ENCODE measurements around the gene TANC1.

DNA sequence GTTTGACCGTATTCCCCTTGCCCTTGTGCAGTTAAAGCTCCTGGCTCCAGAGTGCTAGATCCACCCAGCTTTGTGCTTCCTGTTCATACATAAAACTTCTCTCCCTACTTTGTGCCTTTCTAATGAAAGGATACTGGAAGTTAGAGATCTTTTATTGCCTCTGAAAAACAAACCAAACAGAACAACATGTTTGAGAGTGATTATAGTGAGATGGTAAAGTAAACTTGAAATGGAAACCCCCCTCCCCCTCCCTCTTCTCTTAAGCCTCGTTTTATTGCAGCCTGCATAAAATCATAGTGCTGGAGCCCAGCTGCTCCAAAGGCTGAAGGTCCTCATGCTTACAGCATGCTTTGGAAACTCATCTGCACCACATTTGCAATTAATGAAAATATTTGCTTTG, 125.1 kb downstream of the TANC1 start:
- TF ChIP-seq EZH2 (IDR thresholded peaks at IDR 0.05; ENCODE audit: borderline replicate concordance, insufficient read depth, low read length, poor library complexity, severe bottlenecking) (no peak), RAD21 (conservative IDR thresholded peaks at IDR 0.05) (no peak), POLR2AphosphoS5 (IDR thresholded peaks at IDR 0.05) (no peak)
- TF ChIP-seq, protein P1, sequence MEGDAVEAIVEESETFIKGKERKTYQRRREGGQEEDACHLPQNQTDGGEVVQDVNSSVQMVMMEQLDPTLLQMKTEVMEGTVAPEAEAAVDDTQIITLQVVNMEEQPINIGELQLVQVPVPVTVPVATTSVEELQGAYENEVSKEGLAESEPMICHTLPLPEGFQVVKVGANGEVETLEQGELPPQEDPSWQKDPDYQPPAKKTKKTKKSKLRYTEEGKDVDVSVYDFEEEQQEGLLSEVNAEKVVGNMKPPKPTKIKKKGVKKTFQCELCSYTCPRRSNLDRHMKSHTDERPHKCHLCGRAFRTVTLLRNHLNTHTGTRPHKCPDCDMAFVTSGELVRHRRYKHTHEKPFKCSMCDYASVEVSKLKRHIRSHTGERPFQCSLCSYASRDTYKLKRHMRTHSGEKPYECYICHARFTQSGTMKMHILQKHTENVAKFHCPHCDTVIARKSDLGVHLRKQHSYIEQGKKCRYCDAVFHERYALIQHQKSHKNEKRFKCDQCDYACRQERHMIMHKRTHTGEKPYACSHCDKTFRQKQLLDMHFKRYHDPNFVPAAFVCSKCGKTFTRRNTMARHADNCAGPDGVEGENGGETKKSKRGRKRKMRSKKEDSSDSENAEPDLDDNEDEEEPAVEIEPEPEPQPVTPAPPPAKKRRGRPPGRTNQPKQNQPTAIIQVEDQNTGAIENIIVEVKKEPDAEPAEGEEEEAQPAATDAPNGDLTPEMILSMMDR (IDR thresholded peaks at IDR 0.05; ENCODE audit: poor library complexity, severe bottlenecking), result no peak
- TF ChIP-seq, protein P2, sequence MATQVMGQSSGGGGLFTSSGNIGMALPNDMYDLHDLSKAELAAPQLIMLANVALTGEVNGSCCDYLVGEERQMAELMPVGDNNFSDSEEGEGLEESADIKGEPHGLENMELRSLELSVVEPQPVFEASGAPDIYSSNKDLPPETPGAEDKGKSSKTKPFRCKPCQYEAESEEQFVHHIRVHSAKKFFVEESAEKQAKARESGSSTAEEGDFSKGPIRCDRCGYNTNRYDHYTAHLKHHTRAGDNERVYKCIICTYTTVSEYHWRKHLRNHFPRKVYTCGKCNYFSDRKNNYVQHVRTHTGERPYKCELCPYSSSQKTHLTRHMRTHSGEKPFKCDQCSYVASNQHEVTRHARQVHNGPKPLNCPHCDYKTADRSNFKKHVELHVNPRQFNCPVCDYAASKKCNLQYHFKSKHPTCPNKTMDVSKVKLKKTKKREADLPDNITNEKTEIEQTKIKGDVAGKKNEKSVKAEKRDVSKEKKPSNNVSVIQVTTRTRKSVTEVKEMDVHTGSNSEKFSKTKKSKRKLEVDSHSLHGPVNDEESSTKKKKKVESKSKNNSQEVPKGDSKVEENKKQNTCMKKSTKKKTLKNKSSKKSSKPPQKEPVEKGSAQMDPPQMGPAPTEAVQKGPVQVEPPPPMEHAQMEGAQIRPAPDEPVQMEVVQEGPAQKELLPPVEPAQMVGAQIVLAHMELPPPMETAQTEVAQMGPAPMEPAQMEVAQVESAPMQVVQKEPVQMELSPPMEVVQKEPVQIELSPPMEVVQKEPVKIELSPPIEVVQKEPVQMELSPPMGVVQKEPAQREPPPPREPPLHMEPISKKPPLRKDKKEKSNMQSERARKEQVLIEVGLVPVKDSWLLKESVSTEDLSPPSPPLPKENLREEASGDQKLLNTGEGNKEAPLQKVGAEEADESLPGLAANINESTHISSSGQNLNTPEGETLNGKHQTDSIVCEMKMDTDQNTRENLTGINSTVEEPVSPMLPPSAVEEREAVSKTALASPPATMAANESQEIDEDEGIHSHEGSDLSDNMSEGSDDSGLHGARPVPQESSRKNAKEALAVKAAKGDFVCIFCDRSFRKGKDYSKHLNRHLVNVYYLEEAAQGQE (IDR thresholded peaks at IDR 0.05; ENCODE audit: borderline replicate concordance), result no peak

Data from neural cell (in vitro differentiated cells).